ENCODE data around the gene ZNF606. TPM values are rescaled to one million over a fixed set of nuclear protein-coding genes. Genes with fewer than 3 reads are reported as not detected.

ZNF606 gene
- total RNA-seq, 1 donor from 2014 or later: 22.0 TPM

GRCh38 chr19:58022283-58022660, 19.7 kb upstream of the ZNF606 start:
- H3K4me3 Mint-ChIP-seq (ENCODE audit: unreplicated experiment): no peak overlapping the region
- no peaks in the 10 kb centered on the region for H3K27me3 Mint-ChIP-seq (ENCODE audit: unreplicated experiment)
- no peaks in the 10 kb centered on the region for H3K4me1 Mint-ChIP-seq (ENCODE audit: unreplicated experiment)
- no peak for DNase-seq (ENCODE audit: extremely low spot score, unreplicated experiment)
- TF ChIP-seq CTCF (IDR thresholded peaks at IDR 0.05): no peak
- H3K9me3 Mint-ChIP-seq (ENCODE audit: unreplicated experiment): peaks cover 20% of the 10 kb centered on the region
- H3K27ac Mint-ChIP-seq (ENCODE audit: unreplicated experiment): no peak overlapping the region
- H3K36me3 Mint-ChIP-seq (ENCODE audit: unreplicated experiment): no peaks in the 10 kb centered on the region

GRCh38 chr19:58021541-58022282, 19.1 kb upstream of the ZNF606 start:
- H3K36me3 Mint-ChIP-seq (ENCODE audit: unreplicated experiment): no peaks in the 10 kb centered on the region
- DNase-seq (ENCODE audit: extremely low spot score, unreplicated experiment): no peak
- no peak overlapping the region for H3K27ac Mint-ChIP-seq (ENCODE audit: unreplicated experiment)
- H3K27me3 Mint-ChIP-seq (ENCODE audit: unreplicated experiment): no peaks in the 10 kb centered on the region
- H3K4me3 Mint-ChIP-seq (ENCODE audit: unreplicated experiment): no peak overlapping the region
- peaks cover 18% of the 10 kb centered on the region for H3K9me3 Mint-ChIP-seq (ENCODE audit: unreplicated experiment)
- H3K4me1 Mint-ChIP-seq (ENCODE audit: unreplicated experiment): no peaks in the 10 kb centered on the region
- TF ChIP-seq CTCF (IDR thresholded peaks at IDR 0.05): peak; percentile 16

GRCh38 chr19:58020129-58020528, 17.5 kb upstream of the ZNF606 start:
- TF ChIP-seq CTCF (IDR thresholded peaks at IDR 0.05): no peak
- H3K27ac Mint-ChIP-seq (ENCODE audit: unreplicated experiment): no peak overlapping the region
- H3K4me1 Mint-ChIP-seq (ENCODE audit: unreplicated experiment): no peaks in the 10 kb centered on the region
- no peak overlapping the region for H3K4me3 Mint-ChIP-seq (ENCODE audit: unreplicated experiment)
- no peak for DNase-seq (ENCODE audit: extremely low spot score, unreplicated experiment)
- H3K9me3 Mint-ChIP-seq (ENCODE audit: unreplicated experiment): peaks cover 24% of the 10 kb centered on the region
- H3K27me3 Mint-ChIP-seq (ENCODE audit: unreplicated experiment): no peaks in the 10 kb centered on the region
- no peaks in the 10 kb centered on the region for H3K36me3 Mint-ChIP-seq (ENCODE audit: unreplicated experiment)

- Mint-ChIP-seq H3K36me3 (ENCODE audit: unreplicated experiment) (peaks cover 23% of the 10 kb centered on the region), H3K27ac (ENCODE audit: unreplicated experiment) (no peak overlapping the region), H3K4me1 (ENCODE audit: unreplicated experiment) (no peaks in the 10 kb centered on the region), H3K4me3 (ENCODE audit: unreplicated experiment) (no peak overlapping the region), H3K9me3 (ENCODE audit: unreplicated experiment) (peaks cover 28% of the 10 kb centered on the region), H3K27me3 (ENCODE audit: unreplicated experiment) (no peaks in the 10 kb centered on the region)
- DNase-seq (ENCODE audit: extremely low spot score, unreplicated experiment): no peak
- no peak for TF ChIP-seq CTCF (IDR thresholded peaks at IDR 0.05)
Observed at GRCh38 chr19:58014141-58014540, 11.5 kb upstream of the ZNF606 start.

- Mint-ChIP-seq H3K4me1 (ENCODE audit: unreplicated experiment) (no peaks in the 10 kb centered on the region), H3K4me3 (ENCODE audit: unreplicated experiment) (no peak overlapping the region), H3K27me3 (ENCODE audit: unreplicated experiment) (no peaks in the 10 kb centered on the region), H3K9me3 (ENCODE audit: unreplicated experiment) (peaks cover 43% of the 10 kb centered on the region), H3K27ac (ENCODE audit: unreplicated experiment) (no peak overlapping the region), H3K36me3 (ENCODE audit: unreplicated experiment) (peaks cover 49% of the 10 kb centered on the region)
- DNase-seq (ENCODE audit: extremely low spot score, unreplicated experiment): no peak
- no peak for TF ChIP-seq CTCF (IDR thresholded peaks at IDR 0.05)
Observed at GRCh38 chr19:58010507-58010906, 7.9 kb upstream of the ZNF606 start.

Measured in osteocyte (in vitro differentiated cells).